HAP-1 (cell line): ENCODE data around the gene NFIC.

Experiments used
- DNase-seq, 2 experiments: peaks; one replicate each; pipeline ENCODE4 v3.0.0-alpha.2; 2016 to 2020; ENCODE audit warnings: low spot score in 2 of 2
- H3K27me3 ChIP-seq: fragments of 250-450 bp; sonication (Bioruptor Pico); 2 replicates; pipeline ENCODE4 v1.5.1; 2020; ENCODE audit warnings: low read depth, mild to moderate bottlenecking, moderate library complexity
- H3K36me3 ChIP-seq: fragments of 250-450 bp; sonication (Bioruptor Pico); replicated peaks from 2 replicates; pipeline ENCODE4 v1.5.1; 2020; ENCODE audit warnings: mild to moderate bottlenecking
- H3K4me1 ChIP-seq: fragments of 250-450 bp; sonication (Bioruptor Pico); 2 replicates; pipeline ENCODE4 v1.5.1; 2020; ENCODE audit warnings: mild to moderate bottlenecking
- H3K4me3 ChIP-seq: fragments of 250-450 bp; sonication (Bioruptor Pico); 2 replicates; pipeline ENCODE4 v1.5.1; 2020; ENCODE audit warnings: mild to moderate bottlenecking, moderate library complexity
- H3K9me3 ChIP-seq: fragments of 250-450 bp; sonication (Bioruptor Pico); 2 replicates; pipeline ENCODE4 v1.5.1; 2020; ENCODE audit warnings: mild to moderate bottlenecking, moderate library complexity
- in situ Hi-C: fragments of 300-500 bp; cut with MboI; formaldehyde crosslinking; loops from 3 replicates; pipeline ENCODE4 v1.14.3; 2020; ENCODE audit warnings: low sequenced_read_pairs, inconsistent platforms, mixed read lengths

The NFIC gene

GRCh38 chr19:3453840-3454239, 87.5 kb downstream of the NFIC start:
- in situ Hi-C loops = no loop called here
- Histone ChIP-seq H3K36me3 (peaks cover 55% of the 10 kb centered on the region), H3K4me1 (no peaks in the 10 kb centered on the region)

GRCh38 chr19:3454656-3455392, 88.4 kb downstream of the NFIC start:
- Histone ChIP-seq H3K27me3 (no peaks in the 10 kb centered on the region), H3K4me1 (no peaks in the 10 kb centered on the region), H3K36me3 (peaks cover 47% of the 10 kb centered on the region), H3K4me3 (no peak overlapping the region), H3K9me3 (no peaks in the 10 kb centered on the region)
- no peak for DNase-seq
- in situ Hi-C loops = no loop called here

More at GRCh38 chr19:3453840-3454239, 87.5 kb downstream of the NFIC start:
- no peaks in the 10 kb centered on the region for H3K27me3 ChIP-seq
- H3K9me3 ChIP-seq = no peaks in the 10 kb centered on the region
- DNase-seq = no peak
- no peak overlapping the region for H3K4me3 ChIP-seq

- Histone ChIP-seq H3K4me3 (no peak overlapping the region), H3K36me3 (peaks cover 43% of the 10 kb centered on the region), H3K9me3 (no peaks in the 10 kb centered on the region), H3K4me1 (no peaks in the 10 kb centered on the region), H3K27me3 (no peaks in the 10 kb centered on the region)
- in situ Hi-C loops = no loop called here
- DNase-seq = no peak
These were observed 89.1 kb downstream of the NFIC start for GRCh38 chr19:3455393-3455955.

GRCh38 chr19:3455960-3456601, 89.7 kb downstream of the NFIC start:
- Histone ChIP-seq H3K4me3 (no peak overlapping the region), H3K36me3 (peaks cover 37% of the 10 kb centered on the region), H3K4me1 (no peaks in the 10 kb centered on the region), H3K27me3 (no peaks in the 10 kb centered on the region), H3K9me3 (no peaks in the 10 kb centered on the region)
- in situ Hi-C loops = no loop called here
- no peak for DNase-seq

- H3K27me3 ChIP-seq = no peaks in the 10 kb centered on the region
- no peaks in the 10 kb centered on the region for H3K4me1 ChIP-seq
These were observed 90.6 kb downstream of the NFIC start for GRCh38 chr19:3456925-3457527.

GRCh38 chr19:3457528-3458228, 91.3 kb downstream of the NFIC start:
- no peaks in the 10 kb centered on the region for H3K27me3 ChIP-seq
- in situ Hi-C loops = no loop called here
- H3K9me3 ChIP-seq = no peaks in the 10 kb centered on the region
- peaks cover 34% of the 10 kb centered on the region for H3K36me3 ChIP-seq
- no peak overlapping the region for H3K4me3 ChIP-seq
- no peak for DNase-seq
- no peaks in the 10 kb centered on the region for H3K4me1 ChIP-seq

More at GRCh38 chr19:3456925-3457527, 90.6 kb downstream of the NFIC start:
- Histone ChIP-seq H3K4me3 (no peak overlapping the region), H3K9me3 (no peaks in the 10 kb centered on the region), H3K36me3 (peaks cover 37% of the 10 kb centered on the region)
- in situ Hi-C loops = no loop called here
- no peak for DNase-seq

GRCh38 chr19:3458229-3459088, 92.1 kb downstream of the NFIC start:
- in situ Hi-C loops = no loop called here
- Histone ChIP-seq H3K36me3 (peaks cover 31% of the 10 kb centered on the region), H3K4me3 (no peak overlapping the region), H3K4me1 (no peaks in the 10 kb centered on the region), H3K27me3 (no peaks in the 10 kb centered on the region), H3K9me3 (no peaks in the 10 kb centered on the region)
- no peak for DNase-seq

- Histone ChIP-seq H3K9me3 (no peaks in the 10 kb centered on the region), H3K36me3 (peaks cover 23% of the 10 kb centered on the region), H3K4me3 (no peak overlapping the region), H3K27me3 (no peaks in the 10 kb centered on the region), H3K4me1 (no peaks in the 10 kb centered on the region)
- in situ Hi-C loops = no loop called here
- no peak for DNase-seq
These were observed 92.9 kb downstream of the NFIC start for GRCh38 chr19:3459089-3459881.

- Histone ChIP-seq H3K36me3 (peaks cover 16% of the 10 kb centered on the region), H3K27me3 (no peaks in the 10 kb centered on the region), H3K4me1 (no peaks in the 10 kb centered on the region), H3K9me3 (no peaks in the 10 kb centered on the region), H3K4me3 (no peak overlapping the region)
- in situ Hi-C loops = no loop called here
- DNase-seq = no peak
These were observed 93.7 kb downstream of the NFIC start for GRCh38 chr19:3459965-3460582.

- no peak for DNase-seq
- Histone ChIP-seq H3K4me3 (no peak overlapping the region), H3K27me3 (no peaks in the 10 kb centered on the region), H3K4me1 (no peaks in the 10 kb centered on the region), H3K36me3 (peaks cover 9% of the 10 kb centered on the region; the same call in 1 of the 2 replicates), H3K9me3 (0 out of 2 replicates have a peak, but pooled peaks cover 2% of the 10 kb centered on the region)
- in situ Hi-C loops = no loop called here
These were observed 96.8 kb downstream of the NFIC start for GRCh38 chr19:3462991-3463713.

- H3K36me3 ChIP-seq = peaks cover 9% of the 10 kb centered on the region; the same call in 1 of the 2 replicates
- 0 out of 2 replicates have a peak, but pooled peaks cover 2% of the 10 kb centered on the region for H3K9me3 ChIP-seq
- in situ Hi-C loops = no loop called here
- H3K27me3 ChIP-seq = no peaks in the 10 kb centered on the region
- no peak for DNase-seq
- H3K4me1 ChIP-seq = no peaks in the 10 kb centered on the region
- H3K4me3 ChIP-seq = no peak overlapping the region
These were observed 97.6 kb downstream of the NFIC start for GRCh38 chr19:3463714-3464586.
